NCI-H187 treated with DMSO at 0.1 percent for 48 hours (cell line): ENCODE data around the gene ARHGAP19.

Experiments used
- DNase-seq: peaks from one replicate; lab custom pipeline; 2025; lab: John Stamatoyannopoulos, UW

ARHGAP19 gene

DNA sequence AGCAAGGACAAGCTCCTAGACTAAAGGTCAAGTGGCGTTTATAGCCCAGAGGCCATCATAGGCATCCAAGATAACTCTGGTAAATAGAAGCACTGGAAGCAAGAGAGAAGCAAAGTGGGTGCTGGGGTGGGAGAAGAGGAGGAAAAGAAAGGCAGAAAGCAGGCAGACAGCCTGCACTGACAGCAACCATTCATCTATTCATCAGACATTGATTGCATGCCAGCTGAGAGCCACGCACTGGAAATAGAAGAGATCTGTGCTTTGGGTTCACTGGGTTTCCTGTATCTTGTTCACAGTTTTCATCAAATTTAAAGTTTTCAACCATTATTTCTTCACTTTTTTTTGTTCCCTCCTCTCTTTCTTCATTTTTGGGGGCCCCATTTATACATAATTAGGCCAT, 102.0 kb downstream of the ARHGAP19 start:
- no peak for DNase-seq

- no peak for DNase-seq
Measured at GRCh38 chr10:97188261-97188711, 104.2 kb downstream of the ARHGAP19 start.

DNA sequence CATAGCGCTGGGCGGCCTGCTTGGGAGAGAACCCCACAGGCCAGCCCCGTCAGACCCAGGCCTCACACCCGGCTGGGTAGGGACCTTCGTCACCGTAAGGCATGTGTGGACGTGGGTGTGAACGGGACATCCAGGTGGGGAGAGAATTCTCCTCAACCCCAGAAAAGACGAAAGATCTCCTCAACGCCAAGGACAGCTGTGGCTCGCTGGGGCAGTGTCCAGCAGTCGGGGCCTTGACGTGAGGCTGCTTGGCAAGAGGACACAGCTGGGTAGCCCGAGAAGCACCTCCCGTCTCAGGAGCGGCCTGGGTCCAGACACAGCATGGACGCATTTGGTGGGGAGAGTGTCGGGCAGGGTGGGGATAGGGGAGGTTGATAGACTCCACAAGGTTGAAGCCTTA, 105.5 kb downstream of the ARHGAP19 start:
- no peak for DNase-seq

DNA sequence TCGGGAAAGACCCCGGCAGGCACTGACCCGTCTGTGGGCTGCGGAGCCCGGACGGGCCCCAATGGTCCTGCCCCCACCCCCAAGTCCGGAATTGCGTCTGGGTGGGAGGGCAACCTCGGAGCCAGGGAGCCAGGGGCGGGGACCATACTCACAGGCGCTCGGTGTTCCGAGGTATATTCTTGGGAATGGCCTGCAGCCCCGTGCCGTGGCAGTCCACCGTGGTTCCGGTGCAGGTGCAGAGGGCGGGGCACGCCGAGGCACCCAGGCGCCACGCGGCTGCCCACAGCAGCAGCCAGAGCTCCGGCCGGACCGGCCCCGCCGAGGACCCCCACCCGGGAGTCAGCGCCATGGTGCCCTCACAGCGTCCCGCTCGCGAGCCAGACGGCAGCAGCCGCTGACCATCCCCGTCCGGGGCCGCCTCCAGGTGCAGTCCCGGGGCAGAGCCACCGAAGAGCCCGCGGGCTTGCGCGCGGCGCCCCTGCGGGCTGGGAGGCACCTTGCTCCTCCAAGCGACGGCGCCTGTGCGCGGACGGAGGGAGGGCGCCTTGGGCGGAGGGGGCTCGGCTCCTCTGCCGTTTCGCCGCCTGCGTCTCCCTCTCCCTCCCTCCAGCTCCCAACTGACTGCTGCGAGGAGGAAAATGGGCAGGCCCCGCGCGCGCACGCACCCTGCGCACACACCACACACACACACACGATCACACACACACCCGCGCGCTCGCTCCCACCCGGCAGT, 106.9 kb downstream of the ARHGAP19 start, which contains the start of gene SLIT1:
SLIT1 (minus strand) TSS at position 634 of the 733 bp plus-strand sequence; CDS start at position 349, 285 bp downstream.
- DNase-seq: no peak

- no peak for DNase-seq
Measured at GRCh38 chr10:97184971-97185325, 107.5 kb downstream of the ARHGAP19 start.

GRCh38 chr10:97183314-97183713, 109.1 kb downstream of the ARHGAP19 start:
- no peak for DNase-seq

DNA sequence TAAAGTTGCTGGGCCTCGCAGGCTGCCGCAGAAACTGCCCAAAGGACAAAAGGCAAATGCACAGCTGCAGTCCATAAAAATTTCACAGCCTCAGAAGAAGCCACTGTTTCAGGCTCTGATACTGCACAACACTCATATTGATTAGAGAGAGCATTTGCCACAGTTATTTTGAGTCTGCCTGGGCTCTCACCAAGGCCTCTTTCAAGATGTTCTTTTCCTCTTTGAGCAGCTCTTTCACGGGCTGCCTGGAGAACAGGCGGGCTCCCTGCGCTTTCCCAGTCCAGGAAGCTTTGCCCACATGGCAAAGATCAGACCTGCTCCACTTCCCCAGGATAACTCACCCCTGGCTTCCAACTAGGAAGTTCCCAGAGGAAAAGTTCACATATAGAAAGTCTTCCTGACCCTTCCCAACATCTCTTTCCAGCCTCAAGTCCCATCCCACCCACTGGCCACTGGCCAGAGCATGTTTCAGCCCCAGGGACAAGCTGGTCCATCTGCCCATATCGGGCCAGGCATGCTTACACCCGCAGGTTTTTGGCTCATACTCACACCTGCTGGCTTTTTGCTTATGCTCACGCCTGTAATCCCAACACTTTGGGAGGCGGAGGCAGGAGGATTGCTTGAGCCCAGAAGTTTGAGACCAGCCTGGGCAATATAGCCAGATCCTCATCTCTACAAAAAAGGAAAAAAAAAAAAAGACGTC, 110.0 kb downstream of the ARHGAP19 start:
- DNase-seq: no peak

DNA sequence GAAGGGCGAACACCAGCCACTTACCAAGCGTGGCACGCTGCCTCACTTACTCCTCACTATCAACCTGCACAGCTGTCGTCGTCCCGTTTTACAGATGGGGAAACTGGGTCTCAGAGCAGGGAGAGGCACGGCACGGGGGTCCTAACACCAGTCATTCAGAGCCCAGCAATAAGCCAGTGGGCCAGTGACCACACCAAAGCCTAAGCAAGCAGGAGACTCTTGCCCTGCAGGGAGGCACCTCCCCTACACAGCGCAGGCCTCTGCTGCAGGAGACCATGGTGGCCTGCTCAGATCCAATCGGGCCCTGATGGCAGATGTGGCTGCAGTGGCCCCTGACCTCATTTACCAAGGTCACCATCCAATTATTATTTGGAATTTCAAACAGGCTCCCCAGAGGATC, 111.5 kb downstream of the ARHGAP19 start:
- DNase-seq: no peak

GRCh38 chr10:97180363-97180755, 112.1 kb downstream of the ARHGAP19 start:
- no peak for DNase-seq

- no peak for DNase-seq
Measured at GRCh38 chr10:97179731-97180362, 112.6 kb downstream of the ARHGAP19 start.

DNA sequence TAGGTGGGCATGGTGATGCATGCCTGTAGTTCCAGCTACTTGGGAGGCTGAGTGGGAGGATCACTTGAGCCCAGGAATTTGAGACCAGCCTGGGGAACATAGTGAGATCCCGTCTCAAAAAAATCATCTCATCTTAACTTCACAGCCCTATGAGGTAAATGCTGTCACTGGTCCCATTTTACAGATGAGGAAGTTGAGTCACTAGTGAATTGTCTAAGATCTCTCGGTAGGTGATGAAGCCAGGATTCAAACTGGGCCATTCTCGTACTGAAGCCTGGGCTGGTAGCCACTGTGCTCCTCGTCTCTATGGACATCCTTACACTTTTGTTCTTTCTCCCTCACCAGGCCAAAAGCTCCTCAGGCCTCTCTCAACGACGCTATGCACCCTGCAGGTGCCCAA, 113.1 kb downstream of the ARHGAP19 start:
- no peak for DNase-seq

DNA sequence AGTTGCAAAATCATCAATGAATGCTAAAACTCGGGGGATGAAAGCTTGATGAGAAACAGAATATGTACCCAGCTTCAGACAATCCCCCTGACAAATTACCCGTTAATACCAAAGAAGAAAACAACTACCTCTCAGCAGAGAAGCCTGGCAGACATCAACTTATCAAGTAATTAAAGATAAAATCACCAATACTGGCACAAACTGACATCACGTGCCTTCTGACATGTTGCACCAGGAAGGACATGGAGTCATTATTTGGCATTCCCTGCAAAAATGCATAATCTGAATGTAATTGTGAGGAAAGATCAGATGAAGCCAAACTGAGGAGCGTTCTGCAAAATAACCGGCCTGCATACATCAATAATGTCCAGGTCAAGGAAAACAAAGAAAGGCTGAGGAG, 114.4 kb downstream of the ARHGAP19 start:
- no peak for DNase-seq

DNA sequence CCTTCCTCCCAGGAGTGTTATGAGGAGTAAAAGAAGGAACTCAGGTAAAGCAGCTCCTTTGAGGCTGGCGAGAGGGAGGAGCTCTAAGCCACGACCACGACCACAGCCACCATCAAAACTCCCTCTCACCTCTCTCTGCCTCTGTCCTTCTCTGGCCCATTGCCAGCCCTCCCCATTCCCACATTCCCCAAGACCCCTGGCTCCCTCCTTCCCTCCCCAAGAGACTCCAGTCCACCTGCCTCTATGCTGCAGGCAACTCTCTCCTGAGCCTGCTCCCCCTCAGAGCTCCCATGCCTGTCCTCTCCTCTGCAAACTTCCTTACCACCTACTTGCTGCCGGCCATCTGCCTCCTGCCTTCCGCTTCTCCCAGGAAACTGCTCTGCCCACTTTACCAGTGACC, 116.2 kb downstream of the ARHGAP19 start:
- no peak for DNase-seq

GRCh38 chr10:97175586-97175985, 116.9 kb downstream of the ARHGAP19 start:
- no peak for DNase-seq

DNA sequence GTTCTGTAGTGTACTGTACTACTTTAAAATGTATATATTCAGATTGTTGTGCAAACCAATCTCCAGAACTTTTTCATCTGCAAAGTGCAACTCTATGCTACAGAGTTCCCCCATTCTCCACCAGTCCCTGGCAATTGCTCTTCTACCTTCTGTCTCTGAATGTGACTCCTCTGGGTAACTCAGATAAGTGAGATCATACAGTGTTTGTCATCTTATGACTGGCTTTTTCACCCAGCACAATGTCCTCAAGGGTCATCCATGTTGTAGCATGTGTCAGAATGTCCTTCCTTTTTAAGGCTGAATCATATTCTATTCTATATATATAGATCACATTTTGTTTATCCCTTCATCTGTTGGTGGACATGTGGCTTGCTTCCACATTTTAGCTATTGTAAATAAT, 117.5 kb downstream of the ARHGAP19 start:
- DNase-seq: no peak

DNA sequence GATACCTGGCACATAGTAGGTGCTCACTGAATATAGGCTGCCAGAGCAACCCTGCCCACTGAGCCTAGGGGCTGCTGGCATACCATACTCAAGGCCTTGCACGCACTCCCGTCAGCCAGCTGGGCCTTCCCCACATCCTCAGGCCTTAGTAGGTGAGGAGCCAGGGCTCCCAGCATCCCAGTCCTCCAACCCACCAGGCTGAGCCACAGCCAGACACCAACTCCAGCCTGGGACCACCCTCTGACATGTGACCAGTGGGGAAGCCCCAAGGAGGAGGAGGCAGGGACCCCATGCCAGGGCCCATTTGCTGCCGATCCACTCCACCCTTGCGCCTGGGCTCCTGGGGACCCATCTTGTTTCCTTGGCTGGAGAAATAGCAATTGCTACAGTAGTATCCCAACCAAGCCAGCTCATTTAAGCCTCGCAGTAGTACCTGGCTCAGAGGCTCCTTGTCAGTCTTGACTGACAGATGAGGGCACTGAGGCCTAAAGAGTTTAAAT, 118.1 kb downstream of the ARHGAP19 start:
- DNase-seq: no peak

DNA sequence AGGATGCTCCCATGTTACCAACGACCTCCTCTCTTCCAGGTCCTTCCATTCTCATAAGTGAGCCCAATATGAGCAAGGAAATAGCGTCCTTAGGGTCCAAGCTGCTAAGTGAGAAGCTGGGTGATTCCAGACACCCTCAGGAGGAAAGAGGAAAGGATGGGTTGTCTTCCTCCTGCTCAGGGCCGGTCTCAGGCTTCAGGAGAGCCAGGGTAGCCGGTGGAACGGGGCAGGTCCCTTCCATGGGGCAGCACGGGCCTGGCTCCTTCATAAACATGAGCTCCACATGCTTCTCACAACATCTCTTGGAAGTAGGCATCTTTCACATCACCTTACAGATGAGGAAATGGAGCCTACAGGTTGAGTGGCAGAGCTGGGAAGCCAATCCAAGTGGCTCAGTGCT, 119.4 kb downstream of the ARHGAP19 start:
- DNase-seq: no peak
